Spleen (tissue), 11 donors: ENCODE data around the gene HEATR5B. TPM values are rescaled to one million over a fixed set of nuclear protein-coding genes. Genes with fewer than 3 reads are reported as not detected.

ENCODE experiments used
- DNase-seq: peaks from one replicate; pipeline ENCODE4 v3.0.0-alpha.2; 2020
- H3K27ac ChIP-seq, 8 donors: fragments of 200-600 bp; sonication (generic) in 7 of 8; 1 replicate in 4 of 8; 2 replicates in 4 of 8; pipeline versions ENCODE4 v1.5.0 to v1.8.0; 2016 to 2021; ENCODE audit warnings: inconsistent platforms in 4 of 8, mild to moderate bottlenecking in 4 of 8, moderate library complexity in 1 of 8
- H3K27me3 ChIP-seq, 7 donors: fragments of 200-600 bp; sonication (generic) in 6 of 7; replicated peaks in 1 of 7; 1 replicate in 4 of 7; 2 replicates in 3 of 7; pipeline versions ENCODE4 v1.5.0 to v1.8.0; 2016 to 2021; ENCODE audit warnings: inconsistent platforms in 3 of 7, mild to moderate bottlenecking in 1 of 7
- H3K36me3 ChIP-seq, 6 donors: fragments of 200-600 bp; sonication (generic) in 5 of 6; 1 replicate in 4 of 6; 2 replicates in 2 of 6; pipeline versions ENCODE4 v1.5.0 to v1.8.0; 2016 to 2021; ENCODE audit warnings: inconsistent platforms in 2 of 6
- H3K4me1 ChIP-seq, 6 donors: fragments of 200-600 bp; sonication (generic) in 5 of 6; 1 replicate in 3 of 6; 2 replicates in 3 of 6; pipeline versions ENCODE4 v1.5.0 to v1.8.0; 2016 to 2021; ENCODE audit warnings: inconsistent platforms in 3 of 6
- H3K4me3 ChIP-seq, 8 donors: fragments of 200-600 bp; sonication (generic) in 7 of 8; 1 replicate in 4 of 8; 2 replicates in 4 of 8; pipeline versions ENCODE4 v1.5.0 to v1.8.0; 2016 to 2021; ENCODE audit warnings: inconsistent platforms in 4 of 8, mild to moderate bottlenecking in 4 of 8, moderate library complexity in 2 of 8
- H3K9me3 ChIP-seq, 8 donors: fragments of 200-600 bp; sonication (generic) in 7 of 8; 1 replicate in 4 of 8; 2 replicates in 4 of 8; pipeline versions ENCODE4 v1.5.0 to v1.8.0; 2016 to 2021; ENCODE audit warnings: inconsistent platforms in 4 of 8
- POLR2A ChIP-seq, 3 donors: fragments of 450-650 bp; IDR thresholded peaks; one replicate each; pipeline ENCODE4 v1.5.1; 2017; ENCODE audit warnings: antibody characterized with exemption in 3 of 3, mild to moderate bottlenecking in 1 of 3
- POLR2AphosphoS5 ChIP-seq, 3 donors: sonication (generic); formaldehyde crosslinking; IDR thresholded peaks; one replicate each; pipeline ENCODE4 v1.5.1; 2017; ENCODE audit warnings: antibody characterized with exemption in 3 of 3
- WGBS, 5 donors: extraction: QIAGEN DNeasy Blood & Tissue Kit in 3 of 5; methylation state at CpG; one replicate each; pipeline versions ENCODE4 v1.1.5 to v1.1.7; 2013 to 2018; 5-methylcytosine and 5-hydroxymethylcytosine counted together
- intact Hi-C: fragments of 100-400 bp; cut with DNase I; formaldehyde crosslinking; loops from one replicate; pipeline ENCODE4 v1.15.0; 2023; ENCODE audit warnings: low total_unique reads
- polyA plus RNA-seq, 3 donors: library from polyadenylated mRNA; stranded (reverse); fragments of 200-250 nt; gene quantifications; one replicate each; pipeline ENCODE4 v1.2.1, GENCODE V29; 2013
- total RNA-seq, 7 donors: library from RNA; depleted of rRNA in 3 of 7; stranded (reverse); fragments of >200 nt in 3 of 7; fragmentation: NEBNext Ultra II Directional in 4 of 7; extraction: Animal tissue kit (Norgen Biotek cat#: 25700) in 4 of 7; gene quantifications; one replicate each; pipeline versions ENCODE4 v1.1.0 to v1.2.1, GENCODE V29; 2016 to 2021
- TF ChIP-seq, protein P1 (sequence below), 11 experiments: fragments of 200-600 bp in 7 of 11; fragments of 450-650 bp in 4 of 11; sonication (generic) in 4 of 11; IDR thresholded peaks in 8 of 11; conservative IDR thresholded peaks in 3 of 11; 1 replicate in 7 of 11; 2 replicates in 4 of 11; pipeline versions ENCODE4 v1.4.0 to v1.8.0; 2016 to 2021; ENCODE audit warnings: antibody characterized with exemption in 11 of 11, inconsistent platforms in 4 of 11, mild to moderate bottlenecking in 1 of 11
- donor health status: healthy with polysubstance abuse.
- donor health status: DM: no; HTN: no; CAD: no; lungs with moderate emphysema.
- donor health status: DM: no; HTN: no; CAD: no.
- donor health status: Bipolar disorder and iron deficiency.
- donor health status: healthy.
- donor health status: DM: no; HTN: no; CAD: no.
- donor health status: DM: yes; HTN: yes; CAD: no.

The HEATR5B gene
- total and polyA plus RNA-seq, 10 donors = 5.5 to 58.2 (median 34.3) TPM

DNA sequence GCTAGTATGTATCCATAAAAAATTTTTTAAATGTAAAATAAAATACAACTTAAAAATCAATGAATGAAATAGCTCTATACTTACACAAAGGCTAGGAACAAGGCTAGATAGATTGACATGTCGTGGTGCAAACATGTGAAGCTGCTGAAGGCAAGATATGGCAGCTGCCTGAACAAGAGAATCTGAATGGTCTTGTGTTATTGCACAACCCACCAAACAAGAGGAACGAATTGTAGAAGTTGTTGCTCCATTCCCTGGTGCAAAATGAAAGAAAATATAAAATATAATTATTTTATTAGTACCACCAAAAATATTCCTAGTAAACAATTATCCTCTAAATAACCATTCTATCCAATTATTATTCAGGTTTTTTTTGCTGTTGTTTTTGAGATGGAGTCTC is 46.4 kb downstream of the HEATR5B start:
- no peak for DNase-seq
- no peaks in the 10 kb centered on the region for H3K27me3 ChIP-seq
- H3K36me3 ChIP-seq = peaks cover 0 to 96% (median 53%) of the 10 kb centered on the region in 6 donors
- no peaks in the 10 kb centered on the region for H3K9me3 ChIP-seq
- TF ChIP-seq POLR2AphosphoS5 (IDR thresholded peaks at IDR 0.05) (no peak), POLR2A (IDR thresholded peaks at IDR 0.05) (no peak)
- TF ChIP-seq, protein P1, sequence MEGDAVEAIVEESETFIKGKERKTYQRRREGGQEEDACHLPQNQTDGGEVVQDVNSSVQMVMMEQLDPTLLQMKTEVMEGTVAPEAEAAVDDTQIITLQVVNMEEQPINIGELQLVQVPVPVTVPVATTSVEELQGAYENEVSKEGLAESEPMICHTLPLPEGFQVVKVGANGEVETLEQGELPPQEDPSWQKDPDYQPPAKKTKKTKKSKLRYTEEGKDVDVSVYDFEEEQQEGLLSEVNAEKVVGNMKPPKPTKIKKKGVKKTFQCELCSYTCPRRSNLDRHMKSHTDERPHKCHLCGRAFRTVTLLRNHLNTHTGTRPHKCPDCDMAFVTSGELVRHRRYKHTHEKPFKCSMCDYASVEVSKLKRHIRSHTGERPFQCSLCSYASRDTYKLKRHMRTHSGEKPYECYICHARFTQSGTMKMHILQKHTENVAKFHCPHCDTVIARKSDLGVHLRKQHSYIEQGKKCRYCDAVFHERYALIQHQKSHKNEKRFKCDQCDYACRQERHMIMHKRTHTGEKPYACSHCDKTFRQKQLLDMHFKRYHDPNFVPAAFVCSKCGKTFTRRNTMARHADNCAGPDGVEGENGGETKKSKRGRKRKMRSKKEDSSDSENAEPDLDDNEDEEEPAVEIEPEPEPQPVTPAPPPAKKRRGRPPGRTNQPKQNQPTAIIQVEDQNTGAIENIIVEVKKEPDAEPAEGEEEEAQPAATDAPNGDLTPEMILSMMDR (IDR thresholded peaks at IDR 0.05 in 8 of 11, conservative IDR thresholded peaks at IDR 0.05 in 3 of 11) = no peak
- intact Hi-C loops = no loop called here
- no peaks in the 10 kb centered on the region for H3K4me1 ChIP-seq
- H3K27ac ChIP-seq = no peak overlapping the region
- WGBS, 5 donors = 73 to 89% (median 80%) methylated on average over 2 of the region's 2 CpGs
- no peak overlapping the region for H3K4me3 ChIP-seq

DNA sequence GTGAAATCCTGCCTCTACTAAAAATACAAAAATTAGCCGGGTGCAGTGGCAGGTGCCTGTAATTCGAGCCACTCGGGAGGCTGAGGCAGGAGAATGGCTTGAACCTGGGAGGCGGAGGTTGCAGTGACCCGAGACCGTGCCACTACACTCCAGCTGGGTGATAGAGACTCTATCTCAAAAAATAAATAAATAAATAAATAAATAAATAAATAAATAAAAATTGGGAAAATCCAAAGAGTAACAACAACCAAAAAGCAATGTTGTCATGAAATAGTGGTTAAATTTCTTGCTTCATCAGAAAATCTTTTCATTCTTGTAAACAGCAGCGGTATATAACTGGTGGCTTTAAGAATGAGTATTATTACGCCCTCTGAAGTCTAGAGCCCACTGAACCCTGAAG is 54.4 kb downstream of the HEATR5B start:
- no peak for DNase-seq
- intact Hi-C loops = no loop called here
- H3K9me3 ChIP-seq = no peaks in the 10 kb centered on the region
- no peaks in the 10 kb centered on the region for H3K27me3 ChIP-seq
- no peaks in the 10 kb centered on the region for H3K4me1 ChIP-seq
- no peak overlapping the region for H3K27ac ChIP-seq
- peaks cover 0 to 98% (median 62%) of the 10 kb centered on the region in 6 donors for H3K36me3 ChIP-seq
- 96 to 98% (median 98%) methylated on average over 8 of the region's 8 CpGs for WGBS, 5 donors
- TF ChIP-seq POLR2A (IDR thresholded peaks at IDR 0.05) (no peak), POLR2AphosphoS5 (IDR thresholded peaks at IDR 0.05) (no peak)
- TF ChIP-seq, protein P1 (IDR thresholded peaks at IDR 0.05 in 8 of 11, conservative IDR thresholded peaks at IDR 0.05 in 3 of 11) = no peak
- H3K4me3 ChIP-seq = no peak overlapping the region

DNA sequence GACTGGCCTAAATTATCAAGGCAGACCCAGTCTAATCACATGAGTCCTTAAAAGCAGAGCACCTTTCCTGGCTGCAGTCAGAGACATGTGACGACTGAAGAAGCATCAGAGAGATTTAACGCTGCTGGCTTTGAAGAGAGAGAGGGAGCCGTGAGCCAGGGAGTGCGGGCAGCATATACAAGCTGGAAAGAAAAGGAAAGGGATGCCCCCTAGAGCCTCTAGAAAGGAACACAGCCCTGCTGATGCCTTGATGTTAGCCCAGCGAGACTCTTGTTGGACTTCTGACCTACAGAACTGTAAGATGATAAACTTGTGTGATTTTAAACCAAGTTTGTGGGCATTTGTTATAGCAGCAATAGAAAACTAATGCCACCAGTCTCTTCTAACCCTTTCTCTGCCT is 58.1 kb downstream of the HEATR5B start:
- Histone ChIP-seq H3K27me3 (no peaks in the 10 kb centered on the region), H3K27ac (no peak overlapping the region), H3K36me3 (peaks cover 0 to 100% (median 79%) of the 10 kb centered on the region in 6 donors), H3K4me3 (no peak overlapping the region), H3K9me3 (no peaks in the 10 kb centered on the region), H3K4me1 (no peaks in the 10 kb centered on the region)
- TF ChIP-seq, protein P1 (IDR thresholded peaks at IDR 0.05 in 8 of 11, conservative IDR thresholded peaks at IDR 0.05 in 3 of 11) = no peak
- no peak for TF ChIP-seq POLR2AphosphoS5 (IDR thresholded peaks at IDR 0.05)
- no peak for TF ChIP-seq POLR2A (IDR thresholded peaks at IDR 0.05)
- no peak for DNase-seq
- WGBS, 5 donors = 78 to 94% (median 88%) methylated on average over 5 of the region's 5 CpGs
- intact Hi-C loops = no loop called here

DNA sequence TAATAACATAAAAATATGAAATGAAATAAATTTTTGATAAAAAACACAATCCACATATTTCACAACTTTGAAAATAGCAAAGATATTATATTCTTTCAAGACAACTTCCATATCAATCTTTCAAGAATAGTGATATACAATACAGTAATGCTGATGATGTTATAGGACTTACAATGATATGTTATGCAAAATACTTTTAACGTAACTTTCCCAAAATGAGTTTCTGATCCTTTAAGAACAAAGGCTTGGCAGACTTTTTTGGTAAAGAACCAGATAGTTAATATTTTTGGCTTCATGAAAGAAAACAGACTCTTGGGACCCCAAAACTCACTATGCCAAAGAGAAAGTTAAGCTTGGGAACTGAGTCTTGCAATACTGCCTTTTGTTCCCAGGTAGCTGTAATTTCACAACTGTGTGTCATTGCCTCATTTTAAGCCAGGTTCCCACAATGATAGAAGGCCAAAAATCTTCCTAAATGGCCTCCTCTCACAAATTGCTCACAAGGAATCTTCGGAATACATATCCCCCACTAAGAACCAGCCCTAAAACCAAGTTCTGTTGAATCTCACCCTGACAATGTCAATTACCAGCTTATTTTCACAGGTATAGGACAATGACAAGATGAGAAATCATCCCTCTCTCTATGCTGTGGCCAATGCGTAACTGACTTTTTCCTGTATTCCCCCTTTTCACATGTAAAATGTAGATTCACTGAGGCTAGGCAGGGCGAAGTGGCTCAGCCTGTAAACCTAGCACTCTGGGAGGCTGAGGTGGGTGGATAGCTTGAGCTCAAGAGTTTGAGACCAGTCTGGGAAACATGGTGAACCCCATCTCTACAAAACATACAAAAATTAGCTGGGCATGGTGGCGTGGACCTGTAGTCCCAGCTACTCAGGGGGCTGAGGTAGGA is 63.0 kb downstream of the HEATR5B start:
- H3K9me3 ChIP-seq = no peaks in the 10 kb centered on the region
- no peak for DNase-seq
- peaks cover 0 to 100% (median 79%) of the 10 kb centered on the region in 6 donors for H3K36me3 ChIP-seq
- peak overlapping the region in 7 of 8 donors; percentile 24 to 69 (median 52) for H3K27ac ChIP-seq
- H3K4me1 ChIP-seq = peaks cover 0 to 5% (median 0%) of the 10 kb centered on the region in 6 donors
- no peaks in the 10 kb centered on the region for H3K27me3 ChIP-seq
- 89 to 99% (median 94%) methylated on average over 5 of the region's 5 CpGs for WGBS, 5 donors
- intact Hi-C loops = no loop called here
- no peak overlapping the region for H3K4me3 ChIP-seq
- no peak for TF ChIP-seq POLR2A (IDR thresholded peaks at IDR 0.05)
- TF ChIP-seq POLR2AphosphoS5 (IDR thresholded peaks at IDR 0.05) = no peak
- TF ChIP-seq, protein P1 (IDR thresholded peaks at IDR 0.05 in 8 of 11, conservative IDR thresholded peaks at IDR 0.05 in 3 of 11) = no peak
